HEK293T (cell line): ENCODE results near the gene FOXJ2.
"Not testable (repeated sequence)": the region's sequence is repeated elsewhere in the genome, so short reads cannot be mapped to it uniquely, and the experiment has no call there.

Experiments used
- CTCF ChIA-PET: fragments of 350-600 bp; formaldehyde crosslinking; extraction: SDS; loops from one replicate; lab custom pipeline; 2021; ENCODE audit warnings: antibody characterized with exemption, inconsistent platforms; lab: Yijun Ruan, JAX
- POLR2A ChIA-PET: fragments of 350-600 bp; formaldehyde crosslinking; extraction: SDS; loops from one replicate; lab custom pipeline; 2020; ENCODE audit warnings: antibody characterized with exemption, inconsistent platforms; lab: Yijun Ruan, JAX
- DNase-seq: peaks from one replicate; pipeline ENCODE4 v3.0.0; 2012; ENCODE audit warnings: mixed read lengths; ENCODE audit errors: extremely low spot score
- ARNT ChIP-seq: fragments of 450-650 bp; IDR thresholded peaks from 2 replicates; pipeline ENCODE4 v1.6.1; 2017; ENCODE audit warnings: mild to moderate bottlenecking
- BHLHE40 ChIP-seq: fragments of 450-650 bp; IDR thresholded peaks from 2 replicates; pipeline ENCODE4 v1.6.1; 2016; ENCODE audit warnings: mild to moderate bottlenecking, moderate library complexity, borderline replicate concordance
- CTBP1 ChIP-seq: fragments of 450-650 bp; IDR thresholded peaks from 2 replicates; pipeline ENCODE4 v1.6.1; 2016; ENCODE audit warnings: borderline replicate concordance
- ELF4 ChIP-seq: fragments of 450-650 bp; IDR thresholded peaks from 2 replicates; pipeline ENCODE4 v1.6.1; 2017; ENCODE audit warnings: antibody characterized with exemption
- FOXA1 ChIP-seq: fragments of 450-650 bp; IDR thresholded peaks from 2 replicates; pipeline ENCODE4 v1.6.1; 2016; ENCODE audit warnings: mild to moderate bottlenecking
- FOXK2 ChIP-seq: fragments of 450-650 bp; IDR thresholded peaks from 2 replicates; pipeline ENCODE4 v1.6.1; 2016; ENCODE audit warnings: mild to moderate bottlenecking
- FOXM1 ChIP-seq: fragments of 450-650 bp; IDR thresholded peaks from 2 replicates; pipeline ENCODE4 v1.6.1; 2017; ENCODE audit warnings: mild to moderate bottlenecking, borderline replicate concordance
- HDGF ChIP-seq: fragments of 450-650 bp; IDR thresholded peaks from 2 replicates; pipeline ENCODE4 v1.6.1; 2017; ENCODE audit warnings: antibody characterized with exemption, borderline replicate concordance
- L3MBTL2 ChIP-seq: fragments of 450-650 bp; conservative IDR thresholded peaks from 2 replicates; pipeline ENCODE4 v1.6.1; 2016; ENCODE audit warnings: mild to moderate bottlenecking
- LEF1 ChIP-seq: fragments of 450-650 bp; IDR thresholded peaks from 2 replicates; pipeline ENCODE4 v1.6.1; 2017; ENCODE audit warnings: mild to moderate bottlenecking, borderline replicate concordance
- NFRKB ChIP-seq: fragments of 450-650 bp; IDR thresholded peaks from 2 replicates; pipeline ENCODE4 v1.6.1; 2016; ENCODE audit warnings: mild to moderate bottlenecking, moderate library complexity
- PKNOX1 ChIP-seq: fragments of 450-650 bp; IDR thresholded peaks from 2 replicates; pipeline ENCODE4 v1.6.1; 2016
- SP1 ChIP-seq: fragments of 450-650 bp; IDR thresholded peaks from 2 replicates; pipeline ENCODE4 v1.6.1; 2017
- SUZ12 ChIP-seq: fragments of 450-650 bp; IDR thresholded peaks from 2 replicates; pipeline ENCODE4 v1.6.1; 2016; ENCODE audit warnings: mild to moderate bottlenecking
- TARDBP ChIP-seq: fragments of 450-650 bp; IDR thresholded peaks from 2 replicates; pipeline ENCODE4 v1.6.1; 2016
- ZNF384 ChIP-seq: fragments of 450-650 bp; IDR thresholded peaks from 2 replicates; pipeline ENCODE4 v1.6.1; 2016

Gene FOXJ2

GRCh38 chr12:8012651-8013309 lies 19.7 kb upstream of the FOXJ2 start:
- ChIA-PET CTCF (no interaction called here), POLR2A (no interaction called here)
- TF ChIP-seq FOXM1 (no peak), ARNT (no peak), HDGF (no peak), CTBP1 (no peak), FOXK2 (no peak), ELF4 (no peak), NFRKB (no peak), ZNF384 (no peak), L3MBTL2 (no peak), PKNOX1 (no peak), SP1 (no peak), TARDBP (no peak), BHLHE40 (no peak), FOXA1 (no peak), LEF1 (no peak), SUZ12 (no peak)
- DNase-seq: no peak

GRCh38 chr12:8014836-8015235 lies 17.7 kb upstream of the FOXJ2 start:
- no peak for DNase-seq
- CTCF ChIA-PET: no interaction called here
- POLR2A ChIA-PET: interaction anchor here (1.0 kb wide), 1 partner anchor 11 kb away, joined by 3 read pairs; no protein-coding TSS in a partner anchor
- TF ChIP-seq CTBP1: no peak
- no peak for TF ChIP-seq ELF4
- TF ChIP-seq PKNOX1: no peak
- no peak for TF ChIP-seq ZNF384
- TF ChIP-seq FOXA1: no peak
- TF ChIP-seq LEF1: no peak
- no peak for TF ChIP-seq L3MBTL2
- no peak for TF ChIP-seq FOXK2
- no peak for TF ChIP-seq SP1
- no peak for TF ChIP-seq BHLHE40
- no peak for TF ChIP-seq TARDBP
- no peak for TF ChIP-seq FOXM1
- no peak for TF ChIP-seq ARNT
- no peak for TF ChIP-seq SUZ12
- no peak for TF ChIP-seq NFRKB
- TF ChIP-seq HDGF: no peak

GRCh38 chr12:8018213-8018612 lies 14.3 kb upstream of the FOXJ2 start:
- POLR2A ChIA-PET, DNase-seq, CTCF ChIA-PET: not testable (repeated sequence)

- ChIA-PET CTCF (no interaction called here), POLR2A (no interaction called here)
- no peak for DNase-seq
- no peak for TF ChIP-seq ARNT
- TF ChIP-seq FOXA1: no peak
- TF ChIP-seq ELF4: no peak
- no peak for TF ChIP-seq PKNOX1
- no peak for TF ChIP-seq TARDBP
- TF ChIP-seq FOXK2: no peak
- no peak for TF ChIP-seq ZNF384
- TF ChIP-seq NFRKB: no peak
- TF ChIP-seq SUZ12: no peak
- TF ChIP-seq FOXM1: no peak
- TF ChIP-seq BHLHE40: no peak
Measured at GRCh38 chr12:8018666-8019581, 13.6 kb upstream of the FOXJ2 start.

- CTCF ChIA-PET: no interaction called here
- TF ChIP-seq BHLHE40 (no peak), PKNOX1 (peak; percentile 99), L3MBTL2 (peak; percentile 5), LEF1 (no peak)
- POLR2A ChIA-PET: interaction anchor here (0.6 to 1.7 kb wide), 9 partner anchors 8 to 837 kb away, joined by 3 to 13 read pairs (median 4); partner anchors contain the start of gene PEX5
- DNase-seq: peak; percentile 95
Measured at GRCh38 chr12:8026291-8026900, 6.1 kb upstream of the FOXJ2 start.
